HUES64 (cell line): ENCODE data around the gene LASP1.

Experiments used
- H3K27ac ChIP-seq: 2 replicates; pipeline ENCODE4 v1.7.0; 2013; ENCODE audit warnings: low read depth, low read length, inconsistent platforms
- H3K27me3 ChIP-seq: 2 replicates; pipeline ENCODE4 v1.6.1; 2013; ENCODE audit warnings: mild to moderate bottlenecking, low read length; ENCODE audit not compliant: insufficient read depth
- H3K36me3 ChIP-seq: 2 replicates; pipeline ENCODE4 v1.6.1; 2013; ENCODE audit warnings: mild to moderate bottlenecking, low read length; ENCODE audit not compliant: insufficient read depth
- H3K4me1 ChIP-seq: 2 replicates; pipeline ENCODE4 v1.6.1; 2013; ENCODE audit warnings: mild to moderate bottlenecking, low read length, moderate library complexity; ENCODE audit not compliant: insufficient read depth
- H3K4me3 ChIP-seq: 2 replicates; pipeline ENCODE4 v1.5.1; 2013; ENCODE audit warnings: mild to moderate bottlenecking, low read length, moderate library complexity
- H3K9ac ChIP-seq: 2 replicates; pipeline ENCODE4 v1.6.1; 2013; ENCODE audit warnings: mild to moderate bottlenecking, low read depth, low read length
- H3K9me3 ChIP-seq: 2 replicates; pipeline ENCODE4 v1.6.1; 2013; ENCODE audit warnings: low read depth, low read length; ENCODE audit not compliant: insufficient read depth
- WGBS: fragments of 150-250, 120-280 bp; methylation state at CpG from one replicate; pipeline ENCODE4 v1.1.7; 2013; ENCODE audit warnings: missing lambda C conversion rate; 5-methylcytosine and 5-hydroxymethylcytosine counted together

LASP1 gene

DNA sequence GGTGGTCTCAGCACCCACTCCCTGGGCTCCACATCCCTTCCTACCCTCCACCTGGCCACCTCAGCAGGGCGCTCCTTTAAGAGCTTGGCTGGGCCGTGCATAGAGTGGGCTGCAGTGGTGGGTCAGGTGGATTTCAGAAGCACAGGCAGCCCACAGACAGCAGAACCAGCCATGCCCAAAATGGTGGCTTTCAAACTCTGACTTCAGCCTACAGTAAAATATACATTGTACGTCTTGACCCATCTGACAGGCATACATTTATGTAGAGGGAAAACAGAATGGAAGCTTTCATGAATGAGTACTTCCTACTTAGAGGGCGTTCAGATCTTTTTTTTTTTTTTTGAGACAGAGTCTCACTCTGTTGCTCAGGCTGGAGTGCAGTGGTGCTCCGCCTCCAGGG, 29.6 kb downstream of the LASP1 start:
- WGBS, result 94% methylated on average over 5 of the region's 5 CpGs
- no peak overlapping the region for H3K9ac ChIP-seq
- H3K4me1 ChIP-seq, result peaks cover 4% of the 10 kb centered on the region; the same call in 1 of the 2 replicates
- H3K36me3 ChIP-seq, result peaks cover 39% of the 10 kb centered on the region
- no peak overlapping the region for H3K27ac ChIP-seq
- no peak overlapping the region for H3K4me3 ChIP-seq
- no peaks in the 10 kb centered on the region for H3K9me3 ChIP-seq
- no peaks in the 10 kb centered on the region for H3K27me3 ChIP-seq

DNA sequence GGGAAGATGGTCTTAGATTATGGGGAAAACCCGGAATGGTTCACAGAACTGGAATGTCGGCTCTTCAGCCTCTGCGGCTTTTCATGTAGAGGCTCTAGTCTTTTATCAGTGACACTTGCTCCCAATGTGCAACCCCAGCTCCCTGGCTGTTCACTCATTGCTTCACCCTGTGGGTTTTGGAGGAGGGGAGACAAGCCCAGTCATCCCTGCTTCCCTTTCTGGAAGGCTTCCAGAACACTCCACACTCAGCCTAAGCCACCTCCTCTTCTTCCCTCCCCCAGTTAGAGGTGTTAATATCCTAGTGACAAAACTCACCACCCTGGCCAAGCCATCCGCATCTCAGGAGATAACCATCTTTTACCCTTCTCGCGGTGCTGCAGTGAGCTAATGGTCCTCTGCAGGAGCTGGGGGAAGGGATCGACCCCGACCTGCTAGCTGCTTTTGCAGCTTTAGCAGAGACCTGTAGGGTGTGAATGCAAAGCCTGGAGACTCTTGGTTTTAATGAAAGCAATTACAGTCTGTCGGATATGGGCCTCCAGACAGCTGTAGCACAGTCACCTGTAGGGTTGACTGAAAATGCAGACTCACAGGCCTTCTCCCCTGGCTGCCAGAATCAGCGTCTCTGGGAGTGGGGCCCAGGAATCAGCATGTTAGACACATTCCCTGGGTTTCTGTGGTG, 31.3 kb downstream of the LASP1 start:
- peaks cover 45% of the 10 kb centered on the region for H3K36me3 ChIP-seq
- peak overlapping the region; percentile 33; the same call in 1 of the 2 replicates for H3K9ac ChIP-seq
- no peaks in the 10 kb centered on the region for H3K9me3 ChIP-seq
- peaks cover 4% of the 10 kb centered on the region; the same call in 1 of the 2 replicates for H3K4me1 ChIP-seq
- H3K27me3 ChIP-seq, result no peaks in the 10 kb centered on the region
- WGBS, result 58% methylated on average over 10 of the region's 10 CpGs
- 0 out of 2 replicates have a peak overlapping the region, but pooled peaks have one; percentile 58 for H3K27ac ChIP-seq
- H3K4me3 ChIP-seq, result no peak overlapping the region

DNA sequence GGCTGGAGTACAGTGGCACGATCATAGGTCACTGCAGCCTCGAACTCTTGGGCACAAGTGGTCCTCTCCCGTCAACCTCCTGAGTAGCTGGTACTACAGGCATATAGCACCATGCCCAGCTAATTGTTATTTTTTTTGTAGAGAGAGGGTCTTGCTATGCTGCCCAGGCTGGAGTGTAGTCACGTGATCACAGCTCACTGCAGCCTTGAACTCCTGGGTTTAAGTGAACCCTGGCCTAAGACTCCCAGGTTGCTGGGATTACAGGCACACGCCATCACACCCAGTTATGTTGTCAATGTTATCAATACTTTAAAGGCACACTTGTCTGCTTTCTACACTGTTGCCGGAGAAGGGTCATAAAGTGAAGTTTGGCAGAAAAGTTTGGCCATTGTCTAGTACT, 33.5 kb downstream of the LASP1 start:
- H3K27ac ChIP-seq, result no peak overlapping the region
- H3K9ac ChIP-seq, result no peak overlapping the region
- 96% methylated on average over 6 of the region's 6 CpGs for WGBS

DNA sequence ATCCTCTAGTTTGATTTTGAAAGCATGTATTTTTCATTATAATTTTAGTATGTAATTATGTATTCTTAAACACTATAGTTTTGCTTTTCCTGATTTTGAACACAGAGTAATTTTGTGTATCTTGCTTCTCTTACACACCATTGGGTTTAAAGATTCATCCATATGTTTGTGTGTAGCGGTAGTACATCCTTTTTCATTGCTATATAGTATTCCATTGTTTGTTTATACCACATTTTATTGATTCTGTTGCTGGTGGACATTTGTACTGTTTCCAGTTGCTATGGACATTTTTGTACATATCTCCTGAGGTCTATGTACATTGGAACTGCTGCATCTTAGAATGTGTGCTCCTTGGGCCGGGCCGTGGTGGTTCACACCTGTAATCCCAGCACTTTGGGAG, 35.0 kb downstream of the LASP1 start:
- no peak overlapping the region for H3K4me3 ChIP-seq
- H3K36me3 ChIP-seq, result peaks cover 26% of the 10 kb centered on the region
- WGBS, result 97% methylated on average over 2 of the region's 3 CpGs
- no peaks in the 10 kb centered on the region for H3K9me3 ChIP-seq
- H3K9ac ChIP-seq, result no peak overlapping the region
- no peaks in the 10 kb centered on the region for H3K27me3 ChIP-seq
- no peak overlapping the region for H3K27ac ChIP-seq
- H3K4me1 ChIP-seq, result peaks cover 16% of the 10 kb centered on the region; the same call in 1 of the 2 replicates

More for the DNA sequence above, 33.5 kb downstream of the LASP1 start:
- no peaks in the 10 kb centered on the region for H3K9me3 ChIP-seq
- no peaks in the 10 kb centered on the region for H3K27me3 ChIP-seq
- H3K4me1 ChIP-seq, result peaks cover 14% of the 10 kb centered on the region; the same call in 1 of the 2 replicates
- peaks cover 32% of the 10 kb centered on the region for H3K36me3 ChIP-seq
- H3K4me3 ChIP-seq, result no peak overlapping the region

DNA sequence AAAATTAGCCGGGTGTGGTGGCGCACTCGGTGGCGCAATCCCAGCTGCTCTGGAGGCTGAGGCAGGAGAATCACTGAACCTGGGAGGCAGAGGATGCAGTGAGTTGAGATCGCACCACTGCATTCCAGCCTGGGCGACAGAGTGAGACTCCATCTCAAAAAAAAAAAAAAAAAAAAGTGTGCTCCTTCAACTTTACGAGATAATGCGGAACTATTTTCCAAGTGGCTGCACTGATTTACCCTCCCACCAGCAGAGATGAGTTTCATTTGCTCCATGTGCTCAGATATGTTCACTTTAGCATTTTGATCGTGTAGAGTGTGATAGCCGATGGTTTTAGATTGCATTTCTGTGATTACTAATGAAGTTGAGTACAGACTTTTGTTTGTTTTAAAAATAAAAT, 35.5 kb downstream of the LASP1 start:
- Histone ChIP-seq H3K9me3 (no peaks in the 10 kb centered on the region), H3K36me3 (peaks cover 28% of the 10 kb centered on the region), H3K27ac (no peak overlapping the region), H3K9ac (no peak overlapping the region), H3K4me3 (no peak overlapping the region), H3K4me1 (peaks cover 16% of the 10 kb centered on the region; the same call in 1 of the 2 replicates), H3K27me3 (no peaks in the 10 kb centered on the region)
- WGBS, result 95% methylated on average over 10 of the region's 10 CpGs

DNA sequence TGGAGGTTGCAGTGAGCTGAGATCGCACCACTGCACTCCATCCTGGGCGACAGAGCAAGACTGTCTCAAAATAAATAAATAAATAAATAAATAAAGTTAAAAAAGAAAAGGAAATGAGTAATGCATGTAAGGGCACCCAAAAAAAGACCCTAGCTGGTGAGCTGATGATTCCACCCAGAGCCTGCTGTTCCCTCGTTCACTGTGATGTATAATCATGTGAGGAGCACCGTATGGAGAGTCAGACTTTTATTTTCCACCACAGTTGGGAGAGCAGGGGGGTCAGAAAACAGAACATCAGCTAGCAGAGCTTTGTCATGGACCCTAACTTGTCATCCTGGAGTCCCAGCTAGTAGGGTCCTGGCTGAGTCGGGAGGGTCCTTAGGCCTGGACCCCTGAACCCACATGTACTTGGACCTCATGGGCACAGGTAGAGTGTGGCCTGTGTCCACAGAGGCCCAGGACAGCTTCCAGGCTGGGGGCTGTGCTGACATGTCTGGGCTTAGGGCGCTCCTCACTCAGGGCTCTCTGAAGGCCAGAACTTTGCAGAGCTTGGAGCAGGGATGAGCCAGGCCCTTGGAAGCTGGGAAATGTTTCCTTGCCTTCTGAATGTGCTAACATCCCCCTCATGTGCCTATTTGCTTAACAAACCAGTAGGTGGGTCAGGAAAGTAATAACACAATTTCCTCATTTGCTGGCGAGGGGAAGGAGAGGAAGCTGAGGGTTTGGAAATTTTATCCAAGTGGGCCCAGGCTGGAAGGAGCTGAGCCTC, 36.8 kb downstream of the LASP1 start:
- H3K4me3 ChIP-seq, result no peak overlapping the region
- H3K9me3 ChIP-seq, result no peaks in the 10 kb centered on the region
- peaks cover 12% of the 10 kb centered on the region; the same call in 1 of the 2 replicates for H3K4me1 ChIP-seq
- H3K27ac ChIP-seq, result no peak overlapping the region
- H3K27me3 ChIP-seq, result no peaks in the 10 kb centered on the region
- WGBS, result 82% methylated on average over 6 of the region's 7 CpGs
- peaks cover 33% of the 10 kb centered on the region for H3K36me3 ChIP-seq
- no peak overlapping the region for H3K9ac ChIP-seq

DNA sequence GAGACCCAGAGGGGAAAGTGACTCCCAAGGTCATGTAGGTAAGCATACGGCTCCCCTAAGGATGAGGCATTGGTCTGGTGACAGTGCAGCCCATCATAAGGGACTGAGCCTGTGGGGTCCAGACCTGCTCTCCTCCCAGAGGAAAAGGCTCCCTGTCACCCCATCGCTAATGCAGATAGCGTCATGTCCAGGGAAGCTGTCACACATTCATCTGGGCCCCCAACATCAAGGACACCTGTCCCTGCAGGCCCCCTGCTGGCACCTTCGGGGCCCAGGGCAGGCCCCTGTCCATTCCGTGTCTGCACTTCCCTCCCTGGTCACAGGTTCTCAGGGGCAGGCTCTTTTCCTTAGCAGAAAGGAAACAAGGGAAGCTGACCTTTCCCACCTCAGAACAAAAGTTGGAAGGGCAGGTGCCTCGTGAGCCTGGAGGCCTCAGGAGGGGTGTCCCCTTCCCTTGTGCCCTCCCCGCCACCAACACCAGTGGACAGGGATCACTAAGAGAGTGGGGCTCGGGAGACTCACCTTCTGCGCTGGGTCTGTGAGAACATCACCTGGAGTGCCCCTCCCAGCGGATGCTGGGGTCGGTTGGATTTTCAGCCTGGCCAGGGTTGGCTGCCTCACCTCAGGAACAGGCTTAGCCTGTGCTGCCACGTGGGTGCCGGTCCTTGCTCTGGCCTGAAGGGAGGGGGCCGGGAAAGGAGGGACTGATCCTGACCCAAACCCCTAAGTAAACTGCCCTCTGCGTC, 38.2 kb downstream of the LASP1 start:
- no peak overlapping the region for H3K9ac ChIP-seq
- H3K9me3 ChIP-seq, result no peaks in the 10 kb centered on the region
- no peak overlapping the region for H3K4me3 ChIP-seq
- peaks cover 12% of the 10 kb centered on the region; the same call in 1 of the 2 replicates for H3K4me1 ChIP-seq
- no peak overlapping the region for H3K27ac ChIP-seq
- no peaks in the 10 kb centered on the region for H3K27me3 ChIP-seq
- H3K36me3 ChIP-seq, result peaks cover 30% of the 10 kb centered on the region
- WGBS, result 76% methylated on average over 15 of the region's 15 CpGs

DNA sequence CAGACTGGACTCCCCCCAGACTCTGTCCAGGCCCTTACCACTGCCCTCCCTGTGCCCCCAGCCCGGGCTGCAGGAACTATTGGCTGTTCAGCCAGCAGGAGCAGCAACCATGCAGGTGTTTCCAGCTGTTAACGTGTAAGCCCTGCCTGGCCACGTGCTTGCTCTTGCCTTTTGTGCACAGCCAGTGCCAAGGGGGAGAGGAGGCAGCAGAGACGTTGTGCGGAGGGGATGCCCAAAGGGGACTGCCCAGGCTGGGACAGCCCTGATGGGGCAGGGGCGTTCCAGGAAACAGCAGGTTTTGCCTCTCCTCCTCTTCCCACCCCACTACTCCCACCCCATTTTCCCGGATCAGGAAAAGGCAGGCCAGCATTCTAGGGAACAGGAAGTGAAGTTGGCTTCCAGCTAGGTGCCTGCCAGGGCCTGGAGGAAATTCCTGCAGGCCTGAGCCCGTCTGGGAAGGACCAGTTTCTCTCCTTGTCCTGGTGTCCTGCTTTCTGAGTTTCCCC, 38.9 kb downstream of the LASP1 start:
- H3K36me3 ChIP-seq, result peaks cover 24% of the 10 kb centered on the region
- WGBS, result 79% methylated on average over 8 of the region's 8 CpGs
- peaks cover 12% of the 10 kb centered on the region; the same call in 1 of the 2 replicates for H3K4me1 ChIP-seq
- no peak overlapping the region; the same call in 1 of the 2 replicates for H3K9ac ChIP-seq
- no peak overlapping the region for H3K27ac ChIP-seq
- H3K9me3 ChIP-seq, result no peaks in the 10 kb centered on the region
- no peaks in the 10 kb centered on the region for H3K27me3 ChIP-seq
- H3K4me3 ChIP-seq, result no peak overlapping the region

DNA sequence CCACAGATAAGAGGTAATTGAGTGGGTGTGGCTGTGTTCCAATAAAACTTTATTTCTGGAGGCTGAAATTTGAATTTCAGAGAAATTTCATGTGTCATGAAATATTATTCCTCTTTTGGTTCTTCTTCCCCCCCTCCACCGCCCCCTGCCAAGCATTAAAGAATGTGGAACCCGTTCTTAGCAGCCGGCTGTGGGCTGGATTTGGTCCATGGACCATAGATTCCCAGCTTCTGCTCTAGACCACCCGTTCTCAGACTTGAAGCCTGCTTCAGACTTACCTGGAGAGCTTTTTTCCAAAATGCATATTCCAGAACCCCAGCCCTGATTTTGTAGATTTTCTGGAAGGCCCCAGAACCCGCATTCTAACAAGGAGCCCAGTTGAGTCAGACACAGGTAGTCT, 40.5 kb downstream of the LASP1 start:
- Histone ChIP-seq H3K4me1 (peaks cover 12% of the 10 kb centered on the region; the same call in 1 of the 2 replicates), H3K4me3 (no peak overlapping the region), H3K9ac (no peak overlapping the region), H3K27me3 (no peaks in the 10 kb centered on the region), H3K27ac (no peak overlapping the region), H3K9me3 (no peaks in the 10 kb centered on the region), H3K36me3 (peaks cover 26% of the 10 kb centered on the region)
- 76% methylated on average over 5 of the region's 5 CpGs for WGBS

DNA sequence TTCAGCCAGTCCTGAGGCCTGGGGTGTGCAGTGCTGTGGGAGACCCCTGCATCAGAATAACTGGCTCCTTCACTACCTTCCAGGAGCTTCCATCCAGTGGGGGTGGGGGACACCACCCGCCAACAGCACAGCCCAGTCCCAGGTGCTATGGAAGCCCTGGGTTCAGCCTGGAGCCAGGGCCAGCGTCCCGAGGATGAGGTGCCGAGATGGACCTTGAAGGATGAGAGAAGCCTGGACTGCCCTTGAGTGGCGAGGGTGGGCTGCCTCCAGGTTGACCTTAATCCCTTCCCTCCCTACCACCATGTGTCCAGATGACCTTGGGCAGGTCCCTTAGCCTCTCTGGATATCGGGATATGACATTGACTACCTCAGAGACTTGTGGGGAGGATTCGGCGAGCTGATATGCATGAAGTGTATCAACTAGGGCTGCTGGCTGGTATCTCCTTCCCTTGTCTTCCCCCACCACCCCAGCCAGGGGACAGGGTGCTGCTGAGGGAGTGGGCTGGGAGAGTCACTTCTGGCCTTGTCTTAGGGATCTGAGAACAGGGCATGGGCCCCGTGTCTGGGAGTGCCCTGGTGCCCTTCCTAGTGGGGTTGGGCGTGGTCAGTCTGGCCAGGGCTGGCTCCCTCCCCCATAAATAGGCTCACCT, 41.3 kb downstream of the LASP1 start:
- Histone ChIP-seq H3K9me3 (no peaks in the 10 kb centered on the region), H3K27me3 (no peaks in the 10 kb centered on the region), H3K36me3 (peaks cover 35% of the 10 kb centered on the region), H3K4me3 (no peak overlapping the region), H3K4me1 (peaks cover 12% of the 10 kb centered on the region; the same call in 1 of the 2 replicates), H3K9ac (no peak overlapping the region), H3K27ac (no peak overlapping the region)
- WGBS, result 98% methylated on average over 10 of the region's 10 CpGs
